Endodermal cell (in vitro differentiated cells): ENCODE data around the gene AKAP11. TPM values are rescaled to one million over a fixed set of nuclear protein-coding genes. Genes with fewer than 3 reads are reported as not detected.
A peak's percentile ranks its signal among the peaks of the same experiment; 100 is the strongest.

Source experiments
- DNase-seq: peaks from one replicate; pipeline ENCODE4 v3.0.0-alpha.2; 2017
- H3K27ac ChIP-seq: 2 replicates; pipeline ENCODE4 v1.5.1; 2013; ENCODE audit warnings: mild to moderate bottlenecking, low read depth, low read length, moderate library complexity
- H3K27me3 ChIP-seq: 2 replicates; pipeline ENCODE4 v1.6.1; 2013; ENCODE audit warnings: mild to moderate bottlenecking, low read length, moderate library complexity; ENCODE audit not compliant: insufficient read depth, control insufficient read depth, poor library complexity, severe bottlenecking
- H3K36me3 ChIP-seq: 2 replicates; pipeline ENCODE4 v1.7.0; 2013; ENCODE audit warnings: mild to moderate bottlenecking, low read length, moderate library complexity; ENCODE audit not compliant: control insufficient read depth, insufficient read depth
- H3K4me1 ChIP-seq: one replicate; pipeline ENCODE4 v1.7.0; 2013; ENCODE audit warnings: low read length; ENCODE audit not compliant: control insufficient read depth, insufficient read depth
- H3K4me3 ChIP-seq: 2 replicates; pipeline ENCODE4 v1.5.1; 2013; ENCODE audit warnings: mild to moderate bottlenecking, low read length, moderate library complexity
- H3K9ac ChIP-seq: 2 replicates; pipeline ENCODE4 v1.6.1; 2013; ENCODE audit warnings: mild to moderate bottlenecking, low read length, moderate library complexity; ENCODE audit not compliant: poor library complexity, severe bottlenecking; ENCODE audit errors: extremely low read depth
- H3K9me3 ChIP-seq: 2 replicates; pipeline ENCODE4 v1.6.1; 2013; ENCODE audit warnings: mild to moderate bottlenecking, low read length, moderate library complexity; ENCODE audit not compliant: control insufficient read depth
- H3K27ac Mint-ChIP-seq: 2 replicates; pipeline ENCODE4 v1.8.0; 2020; ENCODE audit warnings: mixed read lengths
- H3K27me3 Mint-ChIP-seq: 2 replicates; pipeline ENCODE4 v1.8.0; 2021; ENCODE audit warnings: mild to moderate bottlenecking, mixed read lengths; ENCODE audit not compliant: insufficient read depth
- H3K36me3 Mint-ChIP-seq: 2 replicates; pipeline ENCODE4 v1.8.0; 2020; ENCODE audit warnings: low read depth, mixed read lengths
- H3K4me1 Mint-ChIP-seq: 2 replicates; pipeline ENCODE4 v1.8.0; 2020; ENCODE audit warnings: mixed read lengths
- H3K4me3 Mint-ChIP-seq: 2 replicates; pipeline ENCODE4 v1.8.0; 2020; ENCODE audit warnings: mild to moderate bottlenecking, moderate library complexity, mixed read lengths
- H3K9me3 Mint-ChIP-seq: 2 replicates; pipeline ENCODE4 v1.8.0; 2020; ENCODE audit warnings: mild to moderate bottlenecking, mixed read lengths
- WGBS, 2 experiments: methylation state at CpG; one replicate each; pipeline versions ENCODE4 v1.1.5 to v1.1.7; 2013; ENCODE audit warnings: missing lambda C conversion rate in 2 of 2, mixed read lengths in 1 of 2; ENCODE audit not compliant: insufficient coverage in 1 of 2, insufficient read length in 1 of 2; 5-methylcytosine and 5-hydroxymethylcytosine counted together
- total RNA-seq, 2 donors: library from RNA; stranded (reverse); fragmentation: NEBNext Ultra II Directional in 1 of 2; extraction: Animal tissue kit (Norgen Biotek cat#: 25700) in 1 of 2; gene quantifications; 2 replicates in 1 of 2; 3 replicates in 1 of 2; pipeline ENCODE4 v1.2.1, GENCODE V29; 2021
- TF ChIP-seq, protein P1 (sequence below): fragments of 200-600 bp; sonication (generic); conservative IDR thresholded peaks from 2 replicates; pipeline ENCODE4 v1.5.0; 2021; ENCODE audit warnings: antibody characterized with exemption, mild to moderate bottlenecking

The AKAP11 gene
- total RNA-seq, 2 donors from 2014 or later: 16.9 to 17.6 TPM

DNA sequence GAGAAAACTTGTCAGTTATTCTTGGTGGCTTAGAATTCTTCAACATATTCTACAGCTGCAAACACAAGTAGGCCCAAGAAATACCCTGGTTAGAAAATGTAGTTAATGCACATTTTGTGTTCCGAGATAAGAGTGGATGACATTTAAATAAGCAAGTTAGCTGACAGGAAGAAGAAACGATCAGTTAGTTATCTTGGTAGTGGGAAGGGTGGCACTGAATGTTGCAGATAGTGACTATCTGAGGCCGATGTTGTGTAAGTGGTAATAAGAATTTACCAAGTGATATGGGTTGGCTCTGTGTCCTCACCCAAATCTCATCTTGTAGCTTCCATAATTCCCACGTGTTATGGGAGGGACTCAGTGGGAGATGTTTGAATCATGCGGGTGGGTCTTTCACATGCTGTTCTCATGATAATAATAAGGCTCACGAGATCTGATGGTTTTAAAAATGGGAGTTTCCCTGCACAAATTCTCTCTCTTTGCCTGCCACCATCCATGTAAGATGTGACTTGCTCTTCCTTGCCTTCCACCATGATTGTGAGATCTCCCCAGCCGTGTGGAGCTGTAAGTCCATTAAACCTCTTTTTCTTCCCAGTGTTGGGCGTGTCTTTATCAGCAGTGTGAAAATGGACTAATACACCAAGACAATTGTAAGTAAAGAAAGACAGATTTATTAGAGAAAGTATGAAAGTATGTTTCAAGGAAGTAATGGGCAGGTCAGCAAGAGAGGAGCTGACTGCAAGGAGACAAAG, 10.9 kb upstream of the AKAP11 start:
- TF ChIP-seq, protein P1, sequence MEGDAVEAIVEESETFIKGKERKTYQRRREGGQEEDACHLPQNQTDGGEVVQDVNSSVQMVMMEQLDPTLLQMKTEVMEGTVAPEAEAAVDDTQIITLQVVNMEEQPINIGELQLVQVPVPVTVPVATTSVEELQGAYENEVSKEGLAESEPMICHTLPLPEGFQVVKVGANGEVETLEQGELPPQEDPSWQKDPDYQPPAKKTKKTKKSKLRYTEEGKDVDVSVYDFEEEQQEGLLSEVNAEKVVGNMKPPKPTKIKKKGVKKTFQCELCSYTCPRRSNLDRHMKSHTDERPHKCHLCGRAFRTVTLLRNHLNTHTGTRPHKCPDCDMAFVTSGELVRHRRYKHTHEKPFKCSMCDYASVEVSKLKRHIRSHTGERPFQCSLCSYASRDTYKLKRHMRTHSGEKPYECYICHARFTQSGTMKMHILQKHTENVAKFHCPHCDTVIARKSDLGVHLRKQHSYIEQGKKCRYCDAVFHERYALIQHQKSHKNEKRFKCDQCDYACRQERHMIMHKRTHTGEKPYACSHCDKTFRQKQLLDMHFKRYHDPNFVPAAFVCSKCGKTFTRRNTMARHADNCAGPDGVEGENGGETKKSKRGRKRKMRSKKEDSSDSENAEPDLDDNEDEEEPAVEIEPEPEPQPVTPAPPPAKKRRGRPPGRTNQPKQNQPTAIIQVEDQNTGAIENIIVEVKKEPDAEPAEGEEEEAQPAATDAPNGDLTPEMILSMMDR: no peak

DNA sequence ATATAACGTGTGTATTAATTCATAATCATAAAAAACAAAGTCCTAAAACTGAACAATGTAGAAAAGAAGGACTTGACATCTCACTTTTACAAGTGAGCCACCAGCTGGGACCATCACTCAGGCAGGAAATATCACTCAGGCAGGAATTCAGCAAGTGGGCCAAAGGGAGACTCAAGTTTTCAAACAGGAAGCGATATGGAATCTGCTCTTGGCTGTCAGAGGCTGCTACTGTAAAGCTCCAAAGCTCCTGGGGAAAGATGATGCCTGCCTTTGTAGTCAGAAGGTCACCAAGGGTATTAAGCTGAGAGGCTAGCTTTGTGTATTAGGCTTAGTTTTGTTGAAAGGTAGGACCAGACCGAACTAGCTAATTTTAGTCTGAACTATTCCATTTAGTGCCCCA, 5.5 kb upstream of the AKAP11 start:
- Mint-ChIP-seq H3K9me3 (peaks cover 23% of the 10 kb centered on the region), H3K4me3 (no peak overlapping the region), H3K36me3 (peaks cover 4% of the 10 kb centered on the region), H3K27me3 (no peaks in the 10 kb centered on the region), H3K27ac (no peak overlapping the region), H3K4me1 (no peaks in the 10 kb centered on the region)
- Histone ChIP-seq H3K27me3 (no peaks in the 10 kb centered on the region), H3K9me3 (peaks cover 27% of the 10 kb centered on the region), H3K27ac (no peak overlapping the region), H3K36me3 (no peaks in the 10 kb centered on the region), H3K9ac (no peak overlapping the region), H3K4me1 (no peaks in the 10 kb centered on the region), H3K4me3 (no peak overlapping the region)
- no peak for DNase-seq
- WGBS, 2 experiments: 82 to 83% methylated on average over 1 to 3 of the region's 3 CpGs
- TF ChIP-seq, protein P1: no peak

More for the DNA sequence above, 10.9 kb upstream of the AKAP11 start:
- peaks cover 12% of the 10 kb centered on the region for H3K9me3 Mint-ChIP-seq
- H3K27me3 Mint-ChIP-seq: no peaks in the 10 kb centered on the region
- no peaks in the 10 kb centered on the region for H3K36me3 Mint-ChIP-seq
- H3K27ac ChIP-seq: no peak overlapping the region
- H3K27me3 ChIP-seq: no peaks in the 10 kb centered on the region
- H3K27ac Mint-ChIP-seq: no peak overlapping the region
- H3K4me3 Mint-ChIP-seq: no peak overlapping the region
- WGBS, 2 experiments: 86 to 98% methylated on average over 5 to 8 of the region's 8 CpGs
- H3K36me3 ChIP-seq: no peaks in the 10 kb centered on the region
- peaks cover 2% of the 10 kb centered on the region for H3K4me1 Mint-ChIP-seq
- no peak overlapping the region for H3K9ac ChIP-seq
- no peak for DNase-seq
- H3K4me1 ChIP-seq: no peaks in the 10 kb centered on the region
- no peak overlapping the region for H3K4me3 ChIP-seq
- peaks cover 18% of the 10 kb centered on the region for H3K9me3 ChIP-seq

DNA sequence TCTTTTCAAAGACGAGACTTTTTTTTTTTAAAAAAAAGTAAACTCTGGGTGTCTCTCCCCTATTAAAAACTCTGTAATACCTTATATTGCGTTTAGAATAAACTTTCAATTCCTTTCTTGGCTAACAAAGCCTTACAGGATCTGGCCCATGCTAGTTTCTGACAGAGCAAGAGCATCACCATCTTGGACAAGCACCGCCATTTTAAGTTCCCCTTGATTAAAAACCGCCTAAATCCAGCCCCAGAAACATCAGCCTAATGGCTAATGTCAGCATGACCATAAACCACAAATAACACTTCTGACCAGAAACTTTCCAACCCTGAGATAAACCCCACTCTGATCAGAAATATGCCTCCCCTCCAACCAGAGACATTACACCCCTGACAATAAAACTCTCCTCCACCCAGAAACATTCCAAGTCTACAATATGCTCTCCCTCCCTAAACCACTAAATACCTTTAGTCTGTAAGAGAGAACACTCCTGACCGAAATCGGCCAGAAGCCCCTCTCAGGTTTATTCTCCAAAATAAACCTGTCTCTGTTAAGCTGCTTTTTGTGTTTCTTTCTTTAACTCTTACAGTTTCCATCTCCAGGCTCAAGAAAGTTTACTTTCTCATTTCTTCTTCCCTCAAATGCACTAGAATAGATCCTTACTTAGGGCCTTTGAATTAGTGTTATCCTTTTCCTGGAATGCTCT, 1.6 kb upstream of the AKAP11 start:
- Histone ChIP-seq H3K27me3 (no peaks in the 10 kb centered on the region), H3K4me1 (no peaks in the 10 kb centered on the region), H3K27ac (no peak overlapping the region), H3K9me3 (peaks cover 17% of the 10 kb centered on the region), H3K36me3 (no peaks in the 10 kb centered on the region), H3K9ac (no peak overlapping the region), H3K4me3 (peak overlapping the region; percentile 89)
- Mint-ChIP-seq H3K27ac (no peak overlapping the region), H3K4me3 (no peak overlapping the region), H3K4me1 (peaks cover 12% of the 10 kb centered on the region), H3K36me3 (peaks cover 4% of the 10 kb centered on the region), H3K9me3 (peaks cover 20% of the 10 kb centered on the region), H3K27me3 (no peaks in the 10 kb centered on the region)
- no peak for DNase-seq
- TF ChIP-seq, protein P1: no peak
- WGBS, 2 experiments: 91 to 93% methylated on average over 5 to 6 of the region's 6 CpGs
